IMR-90 (cell line): ENCODE results near the gene REC114. TPM values are rescaled to one million over a fixed set of nuclear protein-coding genes. Genes with fewer than 3 reads are reported as not detected.
A peak's percentile ranks its signal among the peaks of the same experiment; 100 is the strongest.
"Not testable (repeated sequence)": the region's sequence is repeated elsewhere in the genome, so short reads cannot be mapped to it uniquely, and the experiment has no call there.

Experiments
- ATAC-seq: fragments of 200-7000 bp; cut with Tn5 transposase; 2 replicates; pipeline ENCODE4 v1.9.1; 2020; ENCODE audit warnings: low read depth, mild to moderate bottlenecking, moderate library complexity
- BruUV-seq: library from RNA; stranded (reverse); fragments of 400-500 nt; replicated peaks from 2 replicates; lab custom pipeline; 2021; lab: Mats Ljungman, UMichigan
- CTCF ChIA-PET: fragments of 300-600 bp; formaldehyde crosslinking; extraction: SDS; loops from one replicate; lab custom pipeline; 2021; ENCODE audit warnings: antibody characterized with exemption; lab: Yijun Ruan, JAX
- POLR2A ChIA-PET: fragments of 300-600 bp; sonication (Branson Sonifier 250); formaldehyde crosslinking; loops from one replicate; lab custom pipeline; 2022; ENCODE audit warnings: antibody characterized with exemption; ENCODE audit not compliant: unreplicated experiment; lab: Charles Lee
- DNase-seq: peaks from one replicate; pipeline ENCODE4 v3.0.0; 2013
- H2AFZ ChIP-seq: replicated peaks from 2 replicates; pipeline ENCODE3; 2013; ENCODE audit warnings: low read length, mild to moderate bottlenecking; ENCODE audit not compliant: poor library complexity
- H2AK5ac ChIP-seq: 2 replicates; pipeline ENCODE4 v1.6.1; 2013; ENCODE audit warnings: low read depth, low read length, inconsistent platforms
- H2AK9ac ChIP-seq: replicated peaks from 2 replicates; pipeline ENCODE3; 2013; ENCODE audit warnings: mild to moderate bottlenecking, low read depth, low read length, moderate library complexity; ENCODE audit not compliant: poor library complexity
- H2BK120ac ChIP-seq: 2 replicates; pipeline ENCODE4 v1.6.1; 2013; ENCODE audit warnings: low read depth, low read length, inconsistent platforms
- H2BK15ac ChIP-seq: 3 replicates; pipeline ENCODE4 v1.6.1; 2013; ENCODE audit warnings: low read depth, low read length, inconsistent platforms
- H2BK20ac ChIP-seq: 2 replicates; pipeline ENCODE4 v1.6.1; 2013; ENCODE audit warnings: low read depth, mild to moderate bottlenecking, inconsistent platforms, low read length, moderate library complexity
- H2BK5ac ChIP-seq: 2 replicates; pipeline ENCODE4 v1.6.1; 2013; ENCODE audit warnings: mild to moderate bottlenecking, low read depth, low read length, inconsistent platforms; ENCODE audit not compliant: poor library complexity, severe bottlenecking
- H3K14ac ChIP-seq: replicated peaks from 2 replicates; pipeline ENCODE4 v1.6.1; 2013; ENCODE audit warnings: low read depth, low read length, inconsistent platforms
- H3K18ac ChIP-seq: 2 replicates; pipeline ENCODE4 v1.6.1; 2013; ENCODE audit warnings: low read depth, low read length, control low read depth
- H3K23ac ChIP-seq: 2 replicates; pipeline ENCODE4 v1.6.1; 2013; ENCODE audit warnings: low read depth, low read length, inconsistent platforms
- H3K27ac ChIP-seq: 2 replicates; pipeline ENCODE4 v1.5.1; 2013; ENCODE audit warnings: mild to moderate bottlenecking, control low read depth, low read length; ENCODE audit not compliant: insufficient read depth
- H3K27me3 ChIP-seq: 2 replicates; pipeline ENCODE4 v1.6.1; 2013; ENCODE audit warnings: low read length; ENCODE audit not compliant: control insufficient read depth, insufficient read depth
- H3K36me3 ChIP-seq: 2 replicates; pipeline ENCODE4 v1.6.1; 2013; ENCODE audit warnings: low read length, mixed read lengths; ENCODE audit not compliant: control insufficient read depth, insufficient read depth
- H3K4ac ChIP-seq: 2 replicates; pipeline ENCODE4 v1.6.1; 2013; ENCODE audit warnings: low read depth, low read length, inconsistent platforms
- H3K4me1 ChIP-seq: 2 replicates; pipeline ENCODE4 v1.6.1; 2013; ENCODE audit warnings: low read length, mixed read lengths; ENCODE audit not compliant: control insufficient read depth, insufficient read depth
- H3K4me2 ChIP-seq: 2 replicates; pipeline ENCODE4 v1.6.1; 2013; ENCODE audit warnings: low read depth, mild to moderate bottlenecking, control low read depth, low read length, moderate library complexity
- H3K4me3 ChIP-seq: 2 replicates; pipeline ENCODE4 v1.5.1; 2013; ENCODE audit warnings: low read depth, mild to moderate bottlenecking, control low read depth, low read length, moderate library complexity; ENCODE audit not compliant: insufficient read depth
- H3K56ac ChIP-seq: 2 replicates; pipeline ENCODE4 v1.6.1; 2013; ENCODE audit warnings: low read length, inconsistent platforms; ENCODE audit not compliant: insufficient read depth; ENCODE audit errors: extremely low read depth
- H3K79me1 ChIP-seq, 2 experiments: 2 replicates each; pipeline ENCODE4 v1.6.1; 2013; ENCODE audit warnings: low read length in 2 of 2, inconsistent platforms in 1 of 2, low read depth in 1 of 2
- H3K9ac ChIP-seq: 2 replicates; pipeline ENCODE4 v1.6.1; 2013; ENCODE audit warnings: low read depth, low read length, control low read depth
- H3K9me1 ChIP-seq: 2 replicates; pipeline ENCODE4 v1.6.1; 2013; ENCODE audit warnings: low read length, inconsistent platforms; ENCODE audit not compliant: insufficient read depth
- H3K9me3 ChIP-seq: 2 replicates; pipeline ENCODE4 v1.6.1; 2013; ENCODE audit warnings: low read length; ENCODE audit not compliant: control insufficient read depth, insufficient read depth
- H4K20me1 ChIP-seq: 2 replicates; pipeline ENCODE4 v1.6.1; 2013; ENCODE audit warnings: low read length, inconsistent platforms; ENCODE audit not compliant: insufficient read depth
- H4K5ac ChIP-seq: 2 replicates; pipeline ENCODE4 v1.6.1; 2013; ENCODE audit warnings: mild to moderate bottlenecking, low read depth, low read length, control low read depth
- H4K8ac ChIP-seq, 2 experiments: 2 replicates each; pipeline ENCODE4 v1.6.1; 2013; ENCODE audit warnings: low read depth in 2 of 2, low read length in 2 of 2, control low read depth in 1 of 2, inconsistent platforms in 1 of 2
- H4K91ac ChIP-seq: 2 replicates; pipeline ENCODE4 v1.6.1; 2013; ENCODE audit warnings: low read depth, low read length, inconsistent platforms; ENCODE audit not compliant: insufficient read depth
- CEBPB ChIP-seq: IDR thresholded peaks from 2 replicates; pipeline ENCODE4 v1.6.1; 2012; ENCODE audit warnings: low read depth, low read length, improper control_type of control experiment
- WGBS, 2 experiments: methylation state at CpG; one replicate each; pipeline versions ENCODE4 v1.1.5 to v1.1.7; 2013; ENCODE audit warnings: missing lambda C conversion rate in 2 of 2; ENCODE audit not compliant: insufficient read length in 1 of 2; ENCODE audit errors: extremely low coverage in 2 of 2; 5-methylcytosine and 5-hydroxymethylcytosine counted together
- dilution Hi-C: fragments of 300-500 bp; cut with HindIII; formaldehyde crosslinking; loops from one replicate; pipeline ENCODE4 v1.14.3; 2018; ENCODE audit warnings: low sequenced_read_pairs; ENCODE audit not compliant: unreplicated experiment
- in situ Hi-C: fragments of 300-500 bp; cut with MboI; formaldehyde crosslinking; loops from 3 replicates; pipeline ENCODE4 v1.14.3; 2019; ENCODE audit warnings: low sequenced_read_pairs, inconsistent platforms, mixed read lengths
- intact Hi-C: fragments of 100-400 bp; cut with micrococcal nuclease; formaldehyde crosslinking; loops from 2 replicates; pipeline ENCODE4 v1.10.0; 2022
- polyA plus RNA-seq, 3 experiments: library from polyadenylated mRNA; depleted of rRNA; stranded (reverse); fragments of >200 nt; gene quantifications; 2 replicates each; pipeline ENCODE4 v1.2.3, GENCODE V29; 2012; ENCODE audit warnings: low replicate concordance in 1 of 3
- total RNA-seq: library from RNA; depleted of rRNA; stranded (reverse); fragments of >200 nt; gene quantifications from 2 replicates; pipeline ENCODE4 v1.2.3, GENCODE V29; 2012

REC114 gene
- total and polyA plus RNA-seq, 2 of the 4 experiments (the other 2 are of a cell fraction), result not detected

- H3K79me1 ChIP-seq, H3K23ac ChIP-seq, H3K27ac ChIP-seq, H2BK15ac ChIP-seq, intact Hi-C loops, H2BK120ac ChIP-seq, H2BK5ac ChIP-seq, H3K9ac ChIP-seq, CTCF ChIA-PET, H3K4me2 ChIP-seq, in situ Hi-C loops, dilution Hi-C loops, BruUV-seq, H3K56ac ChIP-seq, H4K91ac ChIP-seq, H3K36me3 ChIP-seq, H3K14ac ChIP-seq, H3K4me1 ChIP-seq, H3K4ac ChIP-seq, H3K18ac ChIP-seq, H4K20me1 ChIP-seq, H4K5ac ChIP-seq, H2AK9ac ChIP-seq, H2BK20ac ChIP-seq, H3K4me3 ChIP-seq, H3K9me1 ChIP-seq, H2AK5ac ChIP-seq, H4K8ac ChIP-seq, POLR2A ChIA-PET, H2AFZ ChIP-seq, H3K9me3 ChIP-seq: not testable (repeated sequence)
- peak; percentile 66 for TF ChIP-seq CEBPB
- ATAC-seq (peak; percentile 11; the same call in 1 of the 2 replicates), DNase-seq (peak; percentile 16)
- no CpG with 5 or more reads among the region's 6 CpGs for WGBS, 2 experiments
- H3K27me3 ChIP-seq, result peaks cover 19% of the 10 kb centered on the region
These were observed 42.7 kb upstream of the REC114 start for GRCh38 chr15:73400222-73400621.
